B cell (primary cell): ENCODE results near the gene LYPLAL1. TPM values are rescaled to one million over a fixed set of nuclear protein-coding genes. Genes with fewer than 3 reads are reported as not detected.

Experiments
- ATAC-seq: fragments of 200-7000 bp; cut with Tn5 transposase; one replicate; pipeline ENCODE4 v1.10.0; 2021; ENCODE audit warnings: low read depth, mild to moderate bottlenecking, moderate number of reproducible peaks, moderate library complexity
- CTCF ChIA-PET: fragments of 350-600 bp; sonication (Branson Sonifier 250); formaldehyde crosslinking; loops from one replicate; lab custom pipeline; 2021; ENCODE audit warnings: antibody characterized with exemption, inconsistent platforms; lab: Charles Lee
- POLR2A ChIA-PET: fragments of 350-600 bp; sonication (Branson Sonifier 250); formaldehyde crosslinking; loops from one replicate; lab custom pipeline; 2021; ENCODE audit warnings: antibody characterized with exemption; lab: Charles Lee
- DNase-seq: peaks from one replicate; pipeline ENCODE4 v3.0.0; 2013
- H2AFZ ChIP-seq: 2 replicates; pipeline ENCODE4 v1.6.1; 2012; ENCODE audit warnings: mild to moderate bottlenecking, low read depth, low read length; ENCODE audit not compliant: insufficient read depth, poor library complexity, severe bottlenecking
- H3K27ac ChIP-seq, 2 donors: 1 replicate in 1 of 2; 2 replicates in 1 of 2; pipeline ENCODE4 v1.5.1; 2012 to 2013; ENCODE audit warnings: low read length in 2 of 2, mild to moderate bottlenecking in 2 of 2, moderate library complexity in 1 of 2
- H3K27me3 ChIP-seq, 4 experiments: fragments of 200-600 bp in 1 of 4; sonication (generic) in 1 of 4; replicated peaks in 1 of 4; 1 replicate in 2 of 4; 2 replicates in 2 of 4; pipeline versions ENCODE4 v1.6.1 to v1.7.0; 2013 to 2016; ENCODE audit warnings: low read length in 3 of 4, mild to moderate bottlenecking in 2 of 4, mixed read lengths in 1 of 4, moderate library complexity in 1 of 4; ENCODE audit not compliant: insufficient read depth in 4 of 4, control insufficient read depth in 3 of 4; ENCODE audit errors: control extremely low read depth in 1 of 4
- H3K36me3 ChIP-seq, 2 experiments: replicated peaks in 1 of 2; 1 replicate in 1 of 2; 2 replicates in 1 of 2; pipeline versions ENCODE4 v1.6.1 to v1.7.1; 2013; ENCODE audit warnings: low read length in 1 of 2; ENCODE audit not compliant: insufficient read depth in 2 of 2, control insufficient read depth in 1 of 2; ENCODE audit errors: control extremely low read depth in 1 of 2, extremely low read depth in 1 of 2
- H3K4me1 ChIP-seq, 2 donors: fragments of 200-600 bp in 1 of 2; sonication (generic) in 1 of 2; 1 replicate in 1 of 2; 2 replicates in 1 of 2; pipeline versions ENCODE4 v1.5.1 to v1.6.1; 2013 to 2017; ENCODE audit warnings: low read length in 2 of 2; ENCODE audit not compliant: control insufficient read depth in 2 of 2, insufficient read depth in 2 of 2
- H3K4me2 ChIP-seq: replicated peaks from 2 replicates; pipeline ENCODE3; 2012; ENCODE audit warnings: mild to moderate bottlenecking, low read depth, low read length; ENCODE audit not compliant: poor library complexity, severe bottlenecking
- H3K4me3 ChIP-seq, 5 experiments: fragments of 200-600 bp in 1 of 5; sonication (generic) in 1 of 5; 1 replicate in 3 of 5; 2 replicates in 2 of 5; pipeline versions ENCODE4 v1.5.1 to v1.7.0; 2011 to 2016; ENCODE audit warnings: low read length in 4 of 5, mild to moderate bottlenecking in 4 of 5, low read depth in 2 of 5, control low read depth in 1 of 5, moderate library complexity in 1 of 5; ENCODE audit not compliant: insufficient read depth in 1 of 5; ENCODE audit errors: control extremely low read depth in 1 of 5, extremely low read depth in 1 of 5
- H3K79me2 ChIP-seq: fragments of 200-600 bp; sonication (generic); one replicate; pipeline ENCODE4 v1.6.0; 2016; ENCODE audit warnings: low read length; ENCODE audit not compliant: control insufficient read depth, insufficient read depth
- H3K9ac ChIP-seq: fragments of 200-600 bp; sonication (generic); 2 replicates; pipeline ENCODE4 v1.6.1; 2017; ENCODE audit warnings: mild to moderate bottlenecking, low read length, moderate library complexity
- H3K9me3 ChIP-seq, 3 donors: one replicate each; pipeline versions ENCODE4 v1.6.1 to v1.7.1; 2013; ENCODE audit warnings: low read length in 2 of 3; ENCODE audit not compliant: control insufficient read depth in 2 of 3, insufficient read depth in 1 of 3; ENCODE audit errors: control extremely low read depth in 1 of 3
- H4K20me1 ChIP-seq: 2 replicates; pipeline ENCODE4 v1.6.0; 2012; ENCODE audit warnings: mild to moderate bottlenecking, low read length; ENCODE audit not compliant: insufficient read depth, control insufficient read depth, poor library complexity, severe bottlenecking
- H3K27ac Mint-ChIP-seq: one replicate; pipeline ENCODE4 v1.8.0; 2021; ENCODE audit warnings: mixed read lengths
- H3K27me3 Mint-ChIP-seq: one replicate; pipeline ENCODE4 v1.8.0; 2021; ENCODE audit warnings: mixed read lengths
- H3K4me1 Mint-ChIP-seq: one replicate; pipeline ENCODE4 v1.8.0; 2021; ENCODE audit warnings: mixed read lengths
- H3K4me3 Mint-ChIP-seq: one replicate; pipeline ENCODE4 v1.8.0; 2021; ENCODE audit warnings: mixed read lengths
- H3K9me3 Mint-ChIP-seq: one replicate; pipeline ENCODE4 v1.8.0; 2022; ENCODE audit warnings: mixed read lengths; ENCODE audit not compliant: insufficient read depth
- CTCF ChIP-seq: fragments of 200-600 bp; IDR thresholded peaks from one replicate; pipeline ENCODE4 v1.8.0; 2022; ENCODE audit warnings: antibody characterized with exemption, mild to moderate bottlenecking
- EZH2 ChIP-seq: IDR thresholded peaks from 2 replicates; pipeline ENCODE4 v1.6.1; 2012; ENCODE audit warnings: borderline replicate concordance, low read depth, mild to moderate bottlenecking, moderate library complexity, low read length; ENCODE audit not compliant: insufficient read depth, poor library complexity, severe bottlenecking
- WGBS: methylation state at CpG from one replicate; pipeline ENCODE4 v1.1.5; 2013; ENCODE audit warnings: missing lambda C conversion rate; ENCODE audit not compliant: insufficient coverage; 5-methylcytosine and 5-hydroxymethylcytosine counted together
- intact Hi-C: fragments of 100-400 bp; cut with micrococcal nuclease; formaldehyde crosslinking; loops from one replicate; pipeline ENCODE4 v1.10.0; 2022
- polyA plus RNA-seq: library from polyadenylated mRNA; depleted of rRNA; stranded (reverse); fragments of >200 nt; gene quantifications from 2 replicates; pipeline ENCODE4 v1.2.3, GENCODE V29; 2012
- total RNA-seq, 2 donors: library from RNA; stranded (reverse); fragments of 120-200 nt in 1 of 2; gene quantifications; 1 replicate in 1 of 2; 2 replicates in 1 of 2; pipeline versions ENCODE4 v1.2.3 to v1.2.4, GENCODE V29; 2013 to 2022

LYPLAL1 gene
- total and polyA plus RNA-seq, 2 donors (not counting 1 experiment from before 2014, with no cell fraction given) = 27.0 to 65.4 TPM

- Histone ChIP-seq H3K4me2 (no peak overlapping the region), H3K36me3 (no peaks in the 10 kb centered on the region), H3K79me2 (no peaks in the 10 kb centered on the region), H3K9me3 (no peaks in the 10 kb centered on the region), H3K4me3 (no peak overlapping the region), H4K20me1 (no peaks in the 10 kb centered on the region), H3K9ac (no peak overlapping the region), H3K27ac (no peak overlapping the region), H3K4me1 (no peaks in the 10 kb centered on the region), H2AFZ (no peak overlapping the region), H3K27me3 (no peaks in the 10 kb centered on the region)
- Mint-ChIP-seq H3K27ac (no peak overlapping the region), H3K27me3 (peaks cover 4% of the 10 kb centered on the region), H3K9me3 (no peaks in the 10 kb centered on the region), H3K4me3 (no peak overlapping the region), H3K4me1 (no peaks in the 10 kb centered on the region)
- no peak for TF ChIP-seq EZH2
- TF ChIP-seq CTCF = no peak
- ChIA-PET POLR2A (no interaction called here), CTCF (interaction anchor here (0.6 to 1.4 kb wide), 3 partner anchors 11 to 210 kb away, joined by 3 read pairs; no protein-coding TSS in a partner anchor)
- ATAC-seq = no peak
- DNase-seq = no peak
- WGBS = 100% methylated on average over 2 of the region's 4 CpGs
- intact Hi-C loops = no loop called here
Measured at GRCh38 chr1:219163401-219163954, 10.2 kb upstream of the LYPLAL1 start.

- no peak overlapping the region for H3K27ac Mint-ChIP-seq
- no peaks in the 10 kb centered on the region for H3K27me3 Mint-ChIP-seq
- Histone ChIP-seq H3K4me1 (peaks cover 14 to 28% of the 10 kb centered on the region in 2 donors), H3K27me3 (no peaks in the 10 kb centered on the region), H4K20me1 (no peaks in the 10 kb centered on the region), H3K4me2 (no peak overlapping the region), H3K9me3 (no peaks in the 10 kb centered on the region), H3K27ac (no peak overlapping the region), H3K36me3 (no peaks in the 10 kb centered on the region), H3K79me2 (peaks cover 26% of the 10 kb centered on the region), H2AFZ (no peak overlapping the region), H3K4me3 (no peak overlapping the region), H3K9ac (no peak overlapping the region)
- peaks cover 38% of the 10 kb centered on the region for H3K4me1 Mint-ChIP-seq
- TF ChIP-seq EZH2 (no peak), CTCF (no peak)
- WGBS = no CpG with 5 or more reads among the region's 1 CpG
- no peak for ATAC-seq
- DNase-seq = no peak
- H3K4me3 Mint-ChIP-seq = no peak overlapping the region
- ChIA-PET POLR2A (interaction anchor here (0.5 kb wide), 1 partner anchor 26 kb away, joined by 5 read pairs; no protein-coding TSS in a partner anchor), CTCF (no interaction called here)
- intact Hi-C loops = loop anchor here (5.0 to 10.0 kb wide), 4 partner anchors 824 to 1703 kb away; partner anchors contain the start of genes EPRS1, HLX, RAB3GAP2 and TGFB2
- no peaks in the 10 kb centered on the region for H3K9me3 Mint-ChIP-seq
Measured at GRCh38 chr1:219171192-219171935, 2.3 kb upstream of the LYPLAL1 start.
